ENCODE measurements around the gene C1S. TPM values are rescaled to one million over a fixed set of nuclear protein-coding genes. Genes with fewer than 3 reads are reported as not detected.

The C1S gene
- total RNA-seq, 4 donors from 2014 or later, result 55.9 to 187 (median 108) TPM

- H3K4me3 ChIP-seq, result no peak overlapping the region
- H3K9me3 ChIP-seq, result no peaks in the 10 kb centered on the region
- no peaks in the 10 kb centered on the region for H3K4me1 ChIP-seq
- H3K36me3 ChIP-seq, result peaks cover 0 to 6% (median 0%) of the 10 kb centered on the region in 3 donors
- no peaks in the 10 kb centered on the region for H3K27me3 ChIP-seq
- no peak for TF ChIP-seq POLR2A (IDR thresholded peaks at IDR 0.05)
- TF ChIP-seq, protein P1, sequence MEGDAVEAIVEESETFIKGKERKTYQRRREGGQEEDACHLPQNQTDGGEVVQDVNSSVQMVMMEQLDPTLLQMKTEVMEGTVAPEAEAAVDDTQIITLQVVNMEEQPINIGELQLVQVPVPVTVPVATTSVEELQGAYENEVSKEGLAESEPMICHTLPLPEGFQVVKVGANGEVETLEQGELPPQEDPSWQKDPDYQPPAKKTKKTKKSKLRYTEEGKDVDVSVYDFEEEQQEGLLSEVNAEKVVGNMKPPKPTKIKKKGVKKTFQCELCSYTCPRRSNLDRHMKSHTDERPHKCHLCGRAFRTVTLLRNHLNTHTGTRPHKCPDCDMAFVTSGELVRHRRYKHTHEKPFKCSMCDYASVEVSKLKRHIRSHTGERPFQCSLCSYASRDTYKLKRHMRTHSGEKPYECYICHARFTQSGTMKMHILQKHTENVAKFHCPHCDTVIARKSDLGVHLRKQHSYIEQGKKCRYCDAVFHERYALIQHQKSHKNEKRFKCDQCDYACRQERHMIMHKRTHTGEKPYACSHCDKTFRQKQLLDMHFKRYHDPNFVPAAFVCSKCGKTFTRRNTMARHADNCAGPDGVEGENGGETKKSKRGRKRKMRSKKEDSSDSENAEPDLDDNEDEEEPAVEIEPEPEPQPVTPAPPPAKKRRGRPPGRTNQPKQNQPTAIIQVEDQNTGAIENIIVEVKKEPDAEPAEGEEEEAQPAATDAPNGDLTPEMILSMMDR (IDR thresholded peaks at IDR 0.05), result no peak
- no peak overlapping the region for H3K27ac ChIP-seq
- DNase-seq, result no peak
These were observed 20.5 kb downstream of the C1S start for GRCh38 chr12:7081037-7081436.

GRCh38 chr12:7083125-7083524, 22.6 kb downstream of the C1S start:
- Histone ChIP-seq H3K4me3 (no peak overlapping the region), H3K27ac (no peak overlapping the region)

DNA sequence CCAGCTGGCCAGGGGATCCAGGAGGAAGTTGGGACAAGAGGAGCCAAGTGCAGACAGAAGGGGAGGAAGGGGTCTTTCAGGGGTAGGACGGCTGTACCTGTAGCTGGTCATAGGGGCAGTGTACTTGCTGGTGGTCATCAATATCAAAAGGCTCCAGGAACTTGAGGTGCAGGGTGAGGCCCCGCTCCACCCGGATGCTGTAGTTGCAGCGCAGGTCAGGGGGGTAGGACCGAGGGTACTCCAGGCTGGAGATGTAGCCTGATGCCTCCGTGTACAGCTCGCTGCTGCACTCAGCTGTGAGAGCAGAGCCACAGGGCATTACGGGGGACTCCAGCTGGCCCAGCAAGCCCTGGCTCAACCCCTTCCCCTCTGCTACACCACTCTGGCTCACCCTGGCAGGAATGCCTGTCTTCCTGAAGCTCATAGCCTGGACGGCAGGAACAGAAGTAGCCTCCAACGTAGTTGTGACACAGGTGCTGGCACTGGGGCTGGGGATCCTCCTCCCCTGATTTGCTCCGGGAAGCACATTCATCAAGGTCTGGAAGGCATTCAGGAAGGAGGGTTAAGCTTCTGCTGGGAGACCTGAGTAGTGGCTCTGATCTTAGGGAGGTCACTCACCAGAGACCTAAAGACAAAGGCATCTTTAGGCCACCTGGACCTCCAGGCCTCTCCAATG, 28.8 kb downstream of the C1S start:
- no peaks in the 10 kb centered on the region for H3K27me3 ChIP-seq
- no peaks in the 10 kb centered on the region for H3K9me3 ChIP-seq
- no peaks in the 10 kb centered on the region for H3K36me3 ChIP-seq
- peaks cover 0 to 5% (median 1%) of the 10 kb centered on the region in 4 donors for H3K4me1 ChIP-seq
- TF ChIP-seq, protein P1 (IDR thresholded peaks at IDR 0.05), result no peak
- no peak for TF ChIP-seq POLR2A (IDR thresholded peaks at IDR 0.05)
- no peak for DNase-seq
- H3K27ac ChIP-seq, result peak overlapping the region in 3 of 4 donors; percentile 48 to 82 (median 78)
- H3K4me3 ChIP-seq, result no peak overlapping the region

More at GRCh38 chr12:7083125-7083524, 22.6 kb downstream of the C1S start:
- H3K27me3 ChIP-seq, result no peaks in the 10 kb centered on the region
- TF ChIP-seq, protein P1 (IDR thresholded peaks at IDR 0.05), result no peak
- no peak for TF ChIP-seq POLR2A (IDR thresholded peaks at IDR 0.05)
- no peaks in the 10 kb centered on the region for H3K4me1 ChIP-seq
- H3K36me3 ChIP-seq, result peaks cover 0 to 6% (median 0%) of the 10 kb centered on the region in 3 donors
- DNase-seq, result no peak
- H3K9me3 ChIP-seq, result no peaks in the 10 kb centered on the region

DNA sequence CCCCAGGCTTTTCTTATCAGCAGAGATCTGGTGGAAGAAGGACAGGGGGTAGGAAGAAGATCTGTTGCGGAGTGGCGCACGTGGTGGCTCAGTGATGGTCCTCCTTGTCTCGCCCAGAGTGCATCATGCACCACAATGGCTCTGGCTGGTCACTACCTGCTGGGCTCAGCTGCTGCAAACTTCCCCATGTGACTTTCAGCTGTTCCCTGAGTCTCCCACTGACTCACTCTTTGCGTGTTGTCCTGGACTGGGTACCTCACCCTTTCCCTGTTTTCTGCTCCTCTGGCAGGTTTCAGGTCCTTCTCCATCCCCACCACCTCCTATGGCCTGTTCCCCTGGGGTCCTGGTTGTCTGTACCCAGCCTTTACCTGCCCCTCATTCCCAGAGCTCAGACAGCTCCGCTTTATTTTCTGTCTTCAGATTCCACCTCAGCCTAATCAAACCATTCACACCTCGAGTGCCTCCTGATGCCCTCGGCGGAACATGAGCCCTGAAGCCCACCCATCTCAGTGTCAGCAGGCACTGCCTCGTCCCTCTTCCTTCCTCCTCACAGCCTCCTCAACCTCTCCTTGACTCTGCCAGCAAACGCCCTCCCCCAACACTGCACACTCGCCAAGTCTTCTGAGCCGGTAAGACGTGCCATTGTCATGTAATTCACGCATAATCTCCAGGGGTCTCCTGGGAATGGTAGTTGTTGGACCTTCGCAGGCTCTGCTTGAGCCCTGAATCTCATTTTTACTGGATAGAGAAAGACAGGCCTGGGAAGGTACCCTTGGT, 29.9 kb downstream of the C1S start:
- peak overlapping the region in 3 of 4 donors; percentile 36 to 50 (median 39) for H3K4me3 ChIP-seq
- peak overlapping the region; percentile 48 to 82 (median 72) for H3K27ac ChIP-seq
- peaks cover 0 to 5% (median 1%) of the 10 kb centered on the region in 4 donors for H3K4me1 ChIP-seq
- TF ChIP-seq POLR2A (IDR thresholded peaks at IDR 0.05), result no peak
- TF ChIP-seq, protein P1 (IDR thresholded peaks at IDR 0.05), result no peak
- H3K9me3 ChIP-seq, result no peaks in the 10 kb centered on the region
- no peaks in the 10 kb centered on the region for H3K27me3 ChIP-seq
- H3K36me3 ChIP-seq, result no peaks in the 10 kb centered on the region
- DNase-seq, result no peak

- DNase-seq, result no peak
- H3K4me3 ChIP-seq, result peak overlapping the region; percentile 36 to 50 (median 38)
These were observed 30.7 kb downstream of the C1S start for GRCh38 chr12:7091171-7091570.

More at GRCh38 chr12:7091171-7091570, 30.7 kb downstream of the C1S start:
- no peaks in the 10 kb centered on the region for H3K9me3 ChIP-seq
- H3K4me1 ChIP-seq, result peaks cover 0 to 5% (median 1%) of the 10 kb centered on the region in 4 donors
- no peaks in the 10 kb centered on the region for H3K27me3 ChIP-seq
- no peaks in the 10 kb centered on the region for H3K36me3 ChIP-seq
- TF ChIP-seq POLR2A (IDR thresholded peaks at IDR 0.05), result no peak
- TF ChIP-seq, protein P1 (IDR thresholded peaks at IDR 0.05), result no peak
- H3K27ac ChIP-seq, result peak overlapping the region; percentile 43 to 82 (median 72)
